ENCODE data around the gene AK5.
A peak's percentile ranks its signal among the peaks of the same experiment; 100 is the strongest.

The AK5 gene

DNA sequence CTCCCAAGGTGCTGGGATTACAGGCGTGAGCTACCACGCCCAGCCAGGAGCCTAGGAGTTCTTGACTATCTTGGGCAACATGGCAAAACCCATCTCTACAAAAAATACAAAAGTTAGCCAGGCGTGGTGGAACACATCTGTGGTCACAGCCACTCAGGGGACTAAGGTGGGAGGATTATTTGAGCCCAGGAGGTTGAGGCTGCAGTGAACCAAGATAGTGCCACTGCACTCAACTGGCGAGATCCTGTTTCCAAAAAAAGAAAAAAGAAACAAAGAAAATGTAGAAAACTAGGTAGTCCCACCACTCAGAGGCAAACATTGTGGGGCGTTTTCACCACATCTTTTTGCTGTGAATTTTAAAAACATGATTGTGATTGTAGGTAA is 259.3 kb downstream of the AK5 start:
- H3K36me3 ChIP-seq (replicated peaks; ENCODE audit: low read depth, low read length), result no peaks in the 10 kb centered on the region
- no peak overlapping the region for H2AFZ ChIP-seq (ENCODE audit: low read depth, low read length)
- H3K27me3 ChIP-seq (ENCODE audit: low read depth, low read length), result no peaks in the 10 kb centered on the region
- H4K20me1 ChIP-seq (ENCODE audit: insufficient read depth, low read length), result no peaks in the 10 kb centered on the region
- no peak overlapping the region for H3K9ac ChIP-seq (ENCODE audit: low read length)
- peak overlapping the region; percentile 57; the same call in 1 of the 2 replicates for H3K27ac ChIP-seq (ENCODE audit: low read length)
- H3K4me3 ChIP-seq (ENCODE audit: low read length), result no peak overlapping the region
- TF ChIP-seq EZH2phosphoT487 (IDR thresholded peaks at IDR 0.05; ENCODE audit: low read depth), result no peak
- TF ChIP-seq, protein P1, sequence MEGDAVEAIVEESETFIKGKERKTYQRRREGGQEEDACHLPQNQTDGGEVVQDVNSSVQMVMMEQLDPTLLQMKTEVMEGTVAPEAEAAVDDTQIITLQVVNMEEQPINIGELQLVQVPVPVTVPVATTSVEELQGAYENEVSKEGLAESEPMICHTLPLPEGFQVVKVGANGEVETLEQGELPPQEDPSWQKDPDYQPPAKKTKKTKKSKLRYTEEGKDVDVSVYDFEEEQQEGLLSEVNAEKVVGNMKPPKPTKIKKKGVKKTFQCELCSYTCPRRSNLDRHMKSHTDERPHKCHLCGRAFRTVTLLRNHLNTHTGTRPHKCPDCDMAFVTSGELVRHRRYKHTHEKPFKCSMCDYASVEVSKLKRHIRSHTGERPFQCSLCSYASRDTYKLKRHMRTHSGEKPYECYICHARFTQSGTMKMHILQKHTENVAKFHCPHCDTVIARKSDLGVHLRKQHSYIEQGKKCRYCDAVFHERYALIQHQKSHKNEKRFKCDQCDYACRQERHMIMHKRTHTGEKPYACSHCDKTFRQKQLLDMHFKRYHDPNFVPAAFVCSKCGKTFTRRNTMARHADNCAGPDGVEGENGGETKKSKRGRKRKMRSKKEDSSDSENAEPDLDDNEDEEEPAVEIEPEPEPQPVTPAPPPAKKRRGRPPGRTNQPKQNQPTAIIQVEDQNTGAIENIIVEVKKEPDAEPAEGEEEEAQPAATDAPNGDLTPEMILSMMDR (IDR thresholded peaks at IDR 0.05; ENCODE audit: low read depth, low read length), result no peak
- H3K4me2 ChIP-seq (ENCODE audit: low read length), result peak overlapping the region; percentile 34
- H3K9me3 ChIP-seq (ENCODE audit: insufficient read depth, low read length), result no peaks in the 10 kb centered on the region
- H3K79me2 ChIP-seq (ENCODE audit: low read length), result no peaks in the 10 kb centered on the region
- peaks cover 32% of the 10 kb centered on the region for H3K4me1 ChIP-seq (ENCODE audit: low read length)

DNA sequence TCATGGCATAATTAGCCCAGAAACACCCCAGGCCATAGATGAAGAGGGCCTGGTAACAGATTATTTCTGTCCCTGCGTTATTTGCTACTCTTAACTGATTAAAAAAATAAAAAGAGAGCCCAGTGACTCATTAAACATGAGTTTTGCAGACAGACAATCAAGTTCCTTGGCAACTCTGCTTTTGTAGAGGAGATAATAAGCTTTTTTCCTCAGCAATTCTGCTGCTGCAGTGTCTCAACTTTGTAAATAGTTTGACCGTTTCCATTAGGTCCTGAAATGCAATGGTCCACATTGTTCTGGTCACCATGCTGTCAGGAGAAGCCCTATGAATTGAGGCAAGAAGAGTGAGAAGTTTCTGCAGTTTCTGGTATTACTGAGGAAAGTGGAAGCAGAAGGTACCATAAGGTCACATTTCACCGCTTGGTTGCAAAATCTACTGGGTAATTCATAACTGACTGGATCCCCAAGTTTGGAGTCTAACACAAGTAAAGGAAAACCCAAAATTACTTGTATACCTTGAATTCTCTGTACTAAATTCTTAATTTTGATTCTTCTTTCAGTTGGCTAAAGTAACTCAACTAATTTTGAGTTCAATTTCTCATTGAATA is 261.1 kb downstream of the AK5 start:
- Histone ChIP-seq H3K27ac (ENCODE audit: low read length) (no peak overlapping the region), H3K4me3 (ENCODE audit: low read length) (no peak overlapping the region), H3K4me1 (ENCODE audit: low read length) (peaks cover 32% of the 10 kb centered on the region), H3K27me3 (ENCODE audit: low read depth, low read length) (no peaks in the 10 kb centered on the region), H3K9me3 (ENCODE audit: insufficient read depth, low read length) (no peaks in the 10 kb centered on the region), H3K4me2 (ENCODE audit: low read length) (no peak overlapping the region), H4K20me1 (ENCODE audit: insufficient read depth, low read length) (no peaks in the 10 kb centered on the region), H3K9ac (ENCODE audit: low read length) (no peak overlapping the region), H2AFZ (ENCODE audit: low read depth, low read length) (no peak overlapping the region), H3K79me2 (ENCODE audit: low read length) (no peaks in the 10 kb centered on the region), H3K36me3 (replicated peaks; ENCODE audit: low read depth, low read length) (no peaks in the 10 kb centered on the region)
- TF ChIP-seq, protein P1 (IDR thresholded peaks at IDR 0.05; ENCODE audit: low read depth, low read length), result no peak
- no peak for TF ChIP-seq EZH2phosphoT487 (IDR thresholded peaks at IDR 0.05; ENCODE audit: low read depth)

DNA sequence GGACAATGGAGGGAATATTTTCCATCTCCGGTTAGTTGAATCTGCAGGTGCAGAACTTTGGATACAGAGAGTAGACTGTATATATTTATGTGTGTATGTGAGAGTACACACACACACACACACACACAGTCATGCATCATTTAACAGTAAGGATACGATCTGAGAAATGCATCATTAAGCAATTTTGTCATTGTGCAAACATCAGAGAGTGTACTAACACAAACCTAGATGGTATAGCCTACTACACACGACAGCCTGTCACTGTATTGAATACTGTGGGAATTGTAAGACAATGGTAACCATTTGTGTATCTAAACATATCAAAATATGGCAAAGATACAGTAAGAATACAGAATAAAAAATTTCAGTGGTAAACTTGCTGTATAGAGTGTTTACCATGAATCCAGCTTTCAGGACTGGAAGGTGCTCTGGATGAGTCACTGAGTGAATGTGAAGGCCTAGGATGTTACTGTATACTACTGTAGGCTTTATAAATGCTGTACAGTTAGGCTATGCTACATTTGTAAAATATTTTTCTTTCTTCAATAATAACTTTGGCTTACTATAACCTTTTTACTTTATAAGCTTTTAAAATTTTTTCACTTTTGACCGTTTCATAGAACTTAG is 262.1 kb downstream of the AK5 start:
- Histone ChIP-seq H3K9me3 (ENCODE audit: insufficient read depth, low read length) (no peaks in the 10 kb centered on the region), H2AFZ (ENCODE audit: low read depth, low read length) (no peak overlapping the region), H4K20me1 (ENCODE audit: insufficient read depth, low read length) (no peaks in the 10 kb centered on the region), H3K27me3 (ENCODE audit: low read depth, low read length) (no peaks in the 10 kb centered on the region), H3K27ac (ENCODE audit: low read length) (no peak overlapping the region), H3K4me3 (ENCODE audit: low read length) (no peak overlapping the region), H3K4me1 (ENCODE audit: low read length) (peaks cover 27% of the 10 kb centered on the region), H3K36me3 (replicated peaks; ENCODE audit: low read depth, low read length) (no peaks in the 10 kb centered on the region), H3K4me2 (ENCODE audit: low read length) (no peak overlapping the region), H3K79me2 (ENCODE audit: low read length) (no peaks in the 10 kb centered on the region), H3K9ac (ENCODE audit: low read length) (no peak overlapping the region)
- no peak for TF ChIP-seq EZH2phosphoT487 (IDR thresholded peaks at IDR 0.05; ENCODE audit: low read depth)
- TF ChIP-seq, protein P1 (IDR thresholded peaks at IDR 0.05; ENCODE audit: low read depth, low read length), result no peak

DNA sequence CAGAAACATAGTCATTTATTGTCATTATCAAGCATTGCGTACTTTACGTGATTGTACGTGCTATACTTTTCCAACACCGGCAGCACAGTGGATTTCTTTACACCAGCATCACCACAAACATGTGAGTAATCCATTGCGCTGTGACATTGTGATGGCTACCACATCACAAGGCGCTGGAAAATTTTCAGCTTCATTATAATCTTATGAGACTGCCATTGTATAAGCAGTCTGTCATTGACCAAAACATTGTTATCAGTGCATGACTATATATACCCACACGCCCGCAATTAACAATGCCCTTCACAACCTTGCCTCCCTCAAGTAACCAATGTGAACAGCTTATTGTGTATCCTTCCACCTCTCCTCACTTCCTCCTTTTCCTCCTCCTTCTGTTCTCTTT is 263.0 kb downstream of the AK5 start:
- Histone ChIP-seq H3K4me1 (ENCODE audit: low read length) (peaks cover 18% of the 10 kb centered on the region), H3K9ac (ENCODE audit: low read length) (no peak overlapping the region), H2AFZ (ENCODE audit: low read depth, low read length) (no peak overlapping the region), H3K79me2 (ENCODE audit: low read length) (no peaks in the 10 kb centered on the region), H3K27ac (ENCODE audit: low read length) (no peak overlapping the region), H3K36me3 (replicated peaks; ENCODE audit: low read depth, low read length) (no peaks in the 10 kb centered on the region), H4K20me1 (ENCODE audit: insufficient read depth, low read length) (no peaks in the 10 kb centered on the region), H3K4me3 (ENCODE audit: low read length) (no peak overlapping the region), H3K9me3 (ENCODE audit: insufficient read depth, low read length) (no peaks in the 10 kb centered on the region), H3K27me3 (ENCODE audit: low read depth, low read length) (no peaks in the 10 kb centered on the region), H3K4me2 (ENCODE audit: low read length) (no peak overlapping the region)
- no peak for TF ChIP-seq EZH2phosphoT487 (IDR thresholded peaks at IDR 0.05; ENCODE audit: low read depth)
- TF ChIP-seq, protein P1 (IDR thresholded peaks at IDR 0.05; ENCODE audit: low read depth, low read length), result no peak

All from OCI-LY3 (cell line).